ENCODE results near the gene ART4.

The ART4 gene

GRCh38 chr12:14843425-14843887 is at the start of gene ART4:
TSS of gene ART4 (minus strand) at chr12:14843526. CDS start at chr12:14843113, 413 bp downstream.
- no peak within 1 kb of the TSS for H3K4me3 ChIP-seq (ENCODE audit: low read depth, low read length)
- DNase-seq (ENCODE audit: low read depth) = no peak

GRCh38 chr12:14892726-14893505 is 49.6 kb upstream of the ART4 start:
- H3K4me3 ChIP-seq (ENCODE audit: low read depth, low read length) = no peak overlapping the region
- no peak for DNase-seq (ENCODE audit: low read depth)

GRCh38 chr12:14890701-14891100 is 47.4 kb upstream of the ART4 start:
- no peak overlapping the region for H3K4me3 ChIP-seq (ENCODE audit: low read depth, low read length)
- no peak for DNase-seq (ENCODE audit: low read depth)

GRCh38 chr12:14886271-14886670 is 42.9 kb upstream of the ART4 start:
- H3K4me3 ChIP-seq (ENCODE audit: low read depth, low read length) = no peak overlapping the region
- DNase-seq (ENCODE audit: low read depth) = no peak

- DNase-seq (ENCODE audit: low read depth) = no peak
- H3K4me3 ChIP-seq (ENCODE audit: low read depth, low read length) = peak within 1 kb of the TSS; percentile 7
Observed at GRCh38 chr12:14885718-14886221, 42.4 kb upstream of the ART4 start, which contains the start of gene MGP. TSS of gene MGP (minus strand) at chr12:14885854. CDS start at chr12:14885791, 63 bp downstream.

GRCh38 chr12:14884458-14884878 is 41.1 kb upstream of the ART4 start:
- no peak overlapping the region for H3K4me3 ChIP-seq (ENCODE audit: low read depth, low read length)

GRCh38 chr12:14883686-14884085 is 40.4 kb upstream of the ART4 start:
- no peak overlapping the region for H3K4me3 ChIP-seq (ENCODE audit: low read depth, low read length)
- DNase-seq (ENCODE audit: low read depth) = no peak

More at GRCh38 chr12:14884458-14884878, 41.1 kb upstream of the ART4 start:
- DNase-seq (ENCODE audit: low read depth) = peak; percentile 71

- DNase-seq (ENCODE audit: low read depth) = no peak
- H3K4me3 ChIP-seq (ENCODE audit: low read depth, low read length) = no peak overlapping the region
Observed at GRCh38 chr12:14880890-14881453, 37.6 kb upstream of the ART4 start.

- DNase-seq (ENCODE audit: low read depth) = no peak
- H3K4me3 ChIP-seq (ENCODE audit: low read depth, low read length) = no peak overlapping the region
Observed at GRCh38 chr12:14879222-14879933, 36.1 kb upstream of the ART4 start.

- no peak overlapping the region for H3K4me3 ChIP-seq (ENCODE audit: low read depth, low read length)
- DNase-seq (ENCODE audit: low read depth) = no peak
Observed at GRCh38 chr12:14878488-14878887, 35.2 kb upstream of the ART4 start.

GRCh38 chr12:14876833-14877232 is 33.5 kb upstream of the ART4 start:
- no peak for DNase-seq (ENCODE audit: low read depth)
- H3K4me3 ChIP-seq (ENCODE audit: low read depth, low read length) = no peak overlapping the region

- no peak for DNase-seq (ENCODE audit: low read depth)
- no peak overlapping the region for H3K4me3 ChIP-seq (ENCODE audit: low read depth, low read length)
Observed at GRCh38 chr12:14874882-14875281, 31.6 kb upstream of the ART4 start.

- no peak overlapping the region for H3K4me3 ChIP-seq (ENCODE audit: low read depth, low read length)
- no peak for DNase-seq (ENCODE audit: low read depth)
Observed at GRCh38 chr12:14873440-14874185, 30.3 kb upstream of the ART4 start.

GRCh38 chr12:14871886-14872285 is 28.6 kb upstream of the ART4 start:
- no peak for DNase-seq (ENCODE audit: low read depth)
- H3K4me3 ChIP-seq (ENCODE audit: low read depth, low read length) = no peak overlapping the region

- H3K4me3 ChIP-seq (ENCODE audit: low read depth, low read length) = no peak overlapping the region
- DNase-seq (ENCODE audit: low read depth) = no peak
Observed at GRCh38 chr12:14871247-14871646, 27.9 kb upstream of the ART4 start.

- no peak for DNase-seq (ENCODE audit: low read depth)
Observed at GRCh38 chr12:14868916-14869506, 25.7 kb upstream of the ART4 start.

GRCh38 chr12:14860490-14860889 is 17.2 kb upstream of the ART4 start:
- no peak for DNase-seq (ENCODE audit: low read depth)
- H3K4me3 ChIP-seq (ENCODE audit: low read depth, low read length) = no peak overlapping the region

More at GRCh38 chr12:14868916-14869506, 25.7 kb upstream of the ART4 start:
- H3K4me3 ChIP-seq (ENCODE audit: low read depth, low read length) = no peak overlapping the region

- DNase-seq (ENCODE audit: low read depth) = no peak
- H3K4me3 ChIP-seq (ENCODE audit: low read depth, low read length) = no peak overlapping the region
Observed at GRCh38 chr12:14858513-14858912, 15.2 kb upstream of the ART4 start.

GRCh38 chr12:14854586-14855183 is 11.4 kb upstream of the ART4 start:
- H3K4me3 ChIP-seq (ENCODE audit: low read depth, low read length) = no peak overlapping the region
- DNase-seq (ENCODE audit: low read depth) = no peak
